ENCODE measurements around the gene DMRTB1. TPM values are rescaled to one million over a fixed set of nuclear protein-coding genes. Genes with fewer than 3 reads are reported as not detected.

Gene DMRTB1
- total and polyA plus RNA-seq, 9 of the 15 experiments (the other 6 are each of a cell fraction or from before 2014, with no cell fraction given): 0.06 to 0.35 (median 0.13) TPM; not detected in 3

GRCh38 chr1:53430261-53430660, 28.9 kb upstream of the DMRTB1 start:
- no peaks in the 10 kb centered on the region for H3K9me1 ChIP-seq (ENCODE audit: control insufficient read depth, insufficient read depth, low read length)
- H4K20me1 ChIP-seq (replicated peaks; ENCODE audit: control insufficient read depth, insufficient read depth, low read length): no peaks in the 10 kb centered on the region
- H3K4me1 ChIP-seq (replicated peaks in 1 of 2; ENCODE audit: control insufficient read depth in 2 of 2, insufficient read depth in 2 of 2, low read length in 2 of 2): no peaks in the 10 kb centered on the region
- H3K4me3 ChIP-seq: no peak overlapping the region
- ATAC-seq (no peak), DNase-seq (ENCODE audit: extremely low read depth in 1 of 4, low spot score in 3 of 4) (no peak), FAIRE-seq (no peak)
- H3K4me2 ChIP-seq (ENCODE audit: insufficient read depth, low read length): no peak overlapping the region
- no peaks in the 10 kb centered on the region for H3K79me2 ChIP-seq (ENCODE audit: control insufficient read depth, insufficient read depth, low read length)
- no peaks in the 10 kb centered on the region for H3K9me3 ChIP-seq (replicated peaks; ENCODE audit: control insufficient read depth, insufficient read depth, low read depth, low read length)
- ChIA-PET POLR2A (interaction anchor here (1.2 kb wide), 1 partner anchor 29 kb away, joined by 3 read pairs; no protein-coding TSS in a partner anchor), CTCF (ENCODE audit: low intra/inter-chr PET ratio) (no interaction called here)
- no peak overlapping the region for H2AFZ ChIP-seq (ENCODE audit: low read depth, low read length)
- TF ChIP-seq ZNF121 (CRISPR knock-in tag; conservative IDR thresholded peaks at IDR 0.05) (no peak), SMARCC2 (IDR thresholded peaks at IDR 0.05; ENCODE audit: low read depth) (no peak), SREBF1 (IDR thresholded peaks at IDR 0.05; ENCODE audit: borderline replicate concordance, low read depth, low read length) (no peak), TEAD2 (tag; IDR thresholded peaks at IDR 0.05) (no peak), ZNF518B (CRISPR knock-in tag; IDR thresholded peaks at IDR 0.05) (no peak), CUX1 (CRISPR knock-in tag; IDR thresholded peaks at IDR 0.05) (no peak), CCNT2 (IDR thresholded peaks at IDR 0.05; ENCODE audit: borderline replicate concordance, extremely low read depth, insufficient read length, low read depth, low read length) (no peak)
- intact Hi-C loops (cut with micrococcal nuclease): no loop called here
- BruUV-seq (replicated peaks): no TSS peak
- in situ Hi-C loops (cut with MboI): no loop called here
- no peak overlapping the region for H3K9ac ChIP-seq (ENCODE audit: insufficient read depth in 1 of 2, low read depth in 2 of 2, low read length in 2 of 2)
- WGBS (ENCODE audit: insufficient coverage, low coverage, missing lambda C conversion rate): 0% methylated on average over 5 of the region's 5 CpGs
- H3K36me3 ChIP-seq (ENCODE audit: control insufficient read depth, insufficient read depth, low read length): no peaks in the 10 kb centered on the region
- no peak overlapping the region for H3K27ac ChIP-seq (ENCODE audit: extremely low read depth, low read depth, low read length)
- peaks cover 8 to 14% of the 10 kb centered on the region in 2 experiments; a peak in 4 of 5 replicates for H3K27me3 ChIP-seq (ENCODE audit: control insufficient read depth in 2 of 2, insufficient read depth in 2 of 2, low read length in 2 of 2)

All from K562 (cell line).